ENCODE measurements around the gene HOXA3.

HOXA3 gene

GRCh38 chr7:27168265-27168947 lies 16.0 kb upstream of the HOXA3 start:
- no peak for DNase-seq (ENCODE audit: low read depth)
- no peak overlapping the region for H3K4me3 ChIP-seq (ENCODE audit: low read depth, low read length)
- TF ChIP-seq CTCF (IDR thresholded peaks at IDR 0.05; ENCODE audit: low read depth, low read length) = no peak
- TF ChIP-seq POLR2A (IDR thresholded peaks at IDR 0.05; ENCODE audit: extremely low read depth, insufficient read length) = no peak
- no peak for TF ChIP-seq MYC (IDR thresholded peaks at IDR 0.05; ENCODE audit: low read depth, low read length)
- TF ChIP-seq MAX (IDR thresholded peaks at IDR 0.05; ENCODE audit: low read depth, low read length) = no peak

- TF ChIP-seq MYC (IDR thresholded peaks at IDR 0.05; ENCODE audit: low read depth, low read length) = no peak
- no peak for TF ChIP-seq MAX (IDR thresholded peaks at IDR 0.05; ENCODE audit: low read depth, low read length)
- no peak for TF ChIP-seq CTCF (IDR thresholded peaks at IDR 0.05; ENCODE audit: low read depth, low read length)
- no peak for TF ChIP-seq POLR2A (IDR thresholded peaks at IDR 0.05; ENCODE audit: extremely low read depth, insufficient read length)
- no peak for DNase-seq (ENCODE audit: low read depth)
- H3K4me3 ChIP-seq (ENCODE audit: low read depth, low read length) = no peak overlapping the region
These were observed 15.5 kb upstream of the HOXA3 start for GRCh38 chr7:27167916-27168264.

- DNase-seq (ENCODE audit: low read depth) = no peak
- no peak overlapping the region for H3K4me3 ChIP-seq (ENCODE audit: low read depth, low read length)
- TF ChIP-seq POLR2A (IDR thresholded peaks at IDR 0.05; ENCODE audit: extremely low read depth, insufficient read length) = no peak
- no peak for TF ChIP-seq MAX (IDR thresholded peaks at IDR 0.05; ENCODE audit: low read depth, low read length)
- TF ChIP-seq MYC (IDR thresholded peaks at IDR 0.05; ENCODE audit: low read depth, low read length) = no peak
- TF ChIP-seq CTCF (IDR thresholded peaks at IDR 0.05; ENCODE audit: low read depth, low read length) = no peak
These were observed 14.4 kb upstream of the HOXA3 start for GRCh38 chr7:27166531-27167505.

- no peak for DNase-seq (ENCODE audit: low read depth)
These were observed 13.7 kb upstream of the HOXA3 start for GRCh38 chr7:27165996-27166530.

More at GRCh38 chr7:27165996-27166530, 13.7 kb upstream of the HOXA3 start:
- H3K4me3 ChIP-seq (ENCODE audit: low read depth, low read length) = no peak overlapping the region
- TF ChIP-seq MAX (IDR thresholded peaks at IDR 0.05; ENCODE audit: low read depth, low read length) (no peak), MYC (IDR thresholded peaks at IDR 0.05; ENCODE audit: low read depth, low read length) (no peak), CTCF (IDR thresholded peaks at IDR 0.05; ENCODE audit: low read depth, low read length) (no peak), POLR2A (IDR thresholded peaks at IDR 0.05; ENCODE audit: extremely low read depth, insufficient read length) (no peak)

Data from NB4 (cell line).